Parathyroid adenoma (tissue), 2 donors: ENCODE measurements around the gene TRIM25.

Source experiments
- H2AFZ ChIP-seq: fragments of 300-600 bp; sonication (generic); one replicate; pipeline ENCODE4 v1.7.0; 2017; ENCODE audit warnings: antibody characterized with exemption, mild to moderate bottlenecking
- H3K27ac ChIP-seq: fragments of 300-600 bp; sonication (generic); one replicate; pipeline ENCODE4 v1.7.0; 2017
- H3K27me3 ChIP-seq: fragments of 300-600 bp; sonication (generic); one replicate; pipeline ENCODE4 v1.7.0; 2017; ENCODE audit warnings: low read length; ENCODE audit not compliant: control insufficient read depth, insufficient read depth
- H3K36me3 ChIP-seq: fragments of 300-600 bp; sonication (generic); one replicate; pipeline ENCODE4 v1.7.0; 2017; ENCODE audit warnings: low read length; ENCODE audit not compliant: control insufficient read depth, insufficient read depth
- H3K4me1 ChIP-seq: fragments of 300-600 bp; sonication (generic); one replicate; pipeline ENCODE4 v1.7.0; 2017; ENCODE audit warnings: control low read depth
- H3K4me2 ChIP-seq: fragments of 300-600 bp; sonication (generic); one replicate; pipeline ENCODE4 v1.7.0; 2017; ENCODE audit warnings: low read length
- H3K4me3 ChIP-seq: fragments of 300-600 bp; sonication (generic); one replicate; pipeline ENCODE4 v1.7.0; 2017; ENCODE audit warnings: low read depth, low read length
- H3K79me2 ChIP-seq: fragments of 300-600 bp; sonication (generic); one replicate; pipeline ENCODE4 v1.7.0; 2017; ENCODE audit warnings: control low read depth
- H3K9ac ChIP-seq: fragments of 300-600 bp; sonication (generic); one replicate; pipeline ENCODE4 v1.7.0; 2017; ENCODE audit warnings: mild to moderate bottlenecking
- H3K9me3 ChIP-seq: fragments of 300-600 bp; sonication (generic); one replicate; pipeline ENCODE4 v1.7.0; 2017; ENCODE audit warnings: low read length; ENCODE audit not compliant: control insufficient read depth
- TF ChIP-seq, protein P1 (sequence below): fragments of 300-600 bp; sonication (generic); IDR thresholded peaks from one replicate; pipeline ENCODE4 v1.7.0; 2017; ENCODE audit warnings: antibody characterized with exemption, mild to moderate bottlenecking
- donor health status: primary hyperparathyroidism.

TRIM25 gene

GRCh38 chr17:56948491-56948890, 34.6 kb upstream of the TRIM25 start:
- H2AFZ ChIP-seq, result no peak overlapping the region
- TF ChIP-seq, protein P1, sequence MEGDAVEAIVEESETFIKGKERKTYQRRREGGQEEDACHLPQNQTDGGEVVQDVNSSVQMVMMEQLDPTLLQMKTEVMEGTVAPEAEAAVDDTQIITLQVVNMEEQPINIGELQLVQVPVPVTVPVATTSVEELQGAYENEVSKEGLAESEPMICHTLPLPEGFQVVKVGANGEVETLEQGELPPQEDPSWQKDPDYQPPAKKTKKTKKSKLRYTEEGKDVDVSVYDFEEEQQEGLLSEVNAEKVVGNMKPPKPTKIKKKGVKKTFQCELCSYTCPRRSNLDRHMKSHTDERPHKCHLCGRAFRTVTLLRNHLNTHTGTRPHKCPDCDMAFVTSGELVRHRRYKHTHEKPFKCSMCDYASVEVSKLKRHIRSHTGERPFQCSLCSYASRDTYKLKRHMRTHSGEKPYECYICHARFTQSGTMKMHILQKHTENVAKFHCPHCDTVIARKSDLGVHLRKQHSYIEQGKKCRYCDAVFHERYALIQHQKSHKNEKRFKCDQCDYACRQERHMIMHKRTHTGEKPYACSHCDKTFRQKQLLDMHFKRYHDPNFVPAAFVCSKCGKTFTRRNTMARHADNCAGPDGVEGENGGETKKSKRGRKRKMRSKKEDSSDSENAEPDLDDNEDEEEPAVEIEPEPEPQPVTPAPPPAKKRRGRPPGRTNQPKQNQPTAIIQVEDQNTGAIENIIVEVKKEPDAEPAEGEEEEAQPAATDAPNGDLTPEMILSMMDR, result no peak
- H3K4me3 ChIP-seq, result no peak overlapping the region
- H3K9ac ChIP-seq, result no peak overlapping the region
- H3K4me1 ChIP-seq, result no peaks in the 10 kb centered on the region
- H3K79me2 ChIP-seq, result no peaks in the 10 kb centered on the region
- H3K36me3 ChIP-seq, result no peaks in the 10 kb centered on the region
- no peaks in the 10 kb centered on the region for H3K27me3 ChIP-seq
- H3K4me2 ChIP-seq, result no peak overlapping the region
- H3K27ac ChIP-seq, result no peak overlapping the region
- H3K9me3 ChIP-seq, result no peaks in the 10 kb centered on the region

DNA sequence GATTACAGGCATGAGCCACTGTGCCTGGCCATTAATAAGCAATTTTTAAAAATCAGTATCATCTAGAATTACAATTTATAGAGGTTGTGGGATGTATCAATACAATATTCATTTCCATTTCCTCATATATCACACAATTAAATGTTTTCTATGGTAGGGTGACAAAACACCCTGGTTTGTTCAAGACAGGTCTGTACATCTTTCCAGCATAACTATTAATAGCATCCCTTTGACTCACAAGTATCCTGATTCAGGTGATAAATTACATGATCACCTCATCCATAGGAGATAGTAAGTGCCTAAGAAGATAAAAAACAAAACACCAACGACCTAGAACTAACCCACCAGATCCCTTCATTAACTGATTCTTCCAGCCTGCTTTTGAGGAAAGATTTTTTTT, 33.9 kb upstream of the TRIM25 start:
- Histone ChIP-seq H3K4me2 (no peak overlapping the region), H3K79me2 (no peaks in the 10 kb centered on the region), H3K4me1 (no peaks in the 10 kb centered on the region), H3K9ac (no peak overlapping the region), H3K36me3 (no peaks in the 10 kb centered on the region), H3K9me3 (no peaks in the 10 kb centered on the region), H3K27me3 (no peaks in the 10 kb centered on the region), H2AFZ (no peak overlapping the region), H3K4me3 (no peak overlapping the region), H3K27ac (no peak overlapping the region)
- TF ChIP-seq, protein P1, result no peak

DNA sequence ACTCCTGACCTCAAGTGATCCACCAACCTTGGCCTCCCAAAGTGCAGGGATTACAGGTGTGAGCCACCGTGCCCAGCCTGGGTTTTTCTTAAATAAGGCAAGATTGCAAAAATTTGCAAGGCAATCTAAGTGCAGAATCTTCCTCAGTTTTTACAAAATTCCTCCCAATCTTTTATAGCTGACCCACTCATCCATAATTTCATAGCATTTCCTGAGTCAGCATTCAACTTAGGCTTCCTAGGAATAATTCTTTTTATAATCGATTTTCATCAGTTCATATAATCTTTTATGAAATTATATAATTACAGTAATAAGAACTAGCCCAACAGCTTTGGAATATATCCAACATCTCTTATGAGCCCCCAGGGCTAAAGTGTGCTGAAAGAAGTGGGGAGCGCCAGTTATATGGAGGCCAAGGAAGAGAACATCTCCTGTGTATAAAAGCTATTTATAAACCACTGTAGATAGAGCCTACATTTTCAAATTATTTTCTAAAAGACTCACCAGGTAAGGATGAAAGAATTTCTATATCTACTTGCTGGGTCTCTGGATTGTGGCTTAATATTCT, 32.2 kb upstream of the TRIM25 start:
- Histone ChIP-seq H3K9me3 (no peaks in the 10 kb centered on the region), H3K79me2 (no peaks in the 10 kb centered on the region), H3K27me3 (no peaks in the 10 kb centered on the region), H3K36me3 (no peaks in the 10 kb centered on the region), H3K9ac (no peak overlapping the region), H3K27ac (no peak overlapping the region), H2AFZ (no peak overlapping the region), H3K4me2 (no peak overlapping the region), H3K4me3 (no peak overlapping the region), H3K4me1 (no peaks in the 10 kb centered on the region)
- TF ChIP-seq, protein P1, result no peak

GRCh38 chr17:56943505-56944125, 29.8 kb upstream of the TRIM25 start:
- no peaks in the 10 kb centered on the region for H3K79me2 ChIP-seq
- H3K36me3 ChIP-seq, result no peaks in the 10 kb centered on the region

More at GRCh38 chr17:56943505-56944125, 29.8 kb upstream of the TRIM25 start:
- no peaks in the 10 kb centered on the region for H3K4me1 ChIP-seq
- H3K9ac ChIP-seq, result no peak overlapping the region
- H3K27ac ChIP-seq, result no peak overlapping the region
- H3K9me3 ChIP-seq, result no peaks in the 10 kb centered on the region
- H3K4me2 ChIP-seq, result no peak overlapping the region
- H3K4me3 ChIP-seq, result no peak overlapping the region
- H2AFZ ChIP-seq, result no peak overlapping the region
- TF ChIP-seq, protein P1, result no peak
- no peaks in the 10 kb centered on the region for H3K27me3 ChIP-seq
